HG03442 (cell line): ENCODE measurements around the gene MARCO.

Experiments used
- ATAC-seq: cut with Tn5 transposase; IDR thresholded peaks from one replicate; pipeline ENCODE4 v1.9.1; 2021; ENCODE audit warnings: mild to moderate bottlenecking, moderate library complexity; ENCODE audit not compliant: unreplicated experiment

The MARCO gene, protein sequence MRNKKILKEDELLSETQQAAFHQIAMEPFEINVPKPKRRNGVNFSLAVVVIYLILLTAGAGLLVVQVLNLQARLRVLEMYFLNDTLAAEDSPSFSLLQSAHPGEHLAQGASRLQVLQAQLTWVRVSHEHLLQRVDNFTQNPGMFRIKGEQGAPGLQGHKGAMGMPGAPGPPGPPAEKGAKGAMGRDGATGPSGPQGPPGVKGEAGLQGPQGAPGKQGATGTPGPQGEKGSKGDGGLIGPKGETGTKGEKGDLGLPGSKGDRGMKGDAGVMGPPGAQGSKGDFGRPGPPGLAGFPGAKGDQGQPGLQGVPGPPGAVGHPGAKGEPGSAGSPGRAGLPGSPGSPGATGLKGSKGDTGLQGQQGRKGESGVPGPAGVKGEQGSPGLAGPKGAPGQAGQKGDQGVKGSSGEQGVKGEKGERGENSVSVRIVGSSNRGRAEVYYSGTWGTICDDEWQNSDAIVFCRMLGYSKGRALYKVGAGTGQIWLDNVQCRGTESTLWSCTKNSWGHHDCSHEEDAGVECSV

GRCh38 chr2:118942031-118942430 is at the start of gene MARCO:
TSS of gene MARCO (plus strand) at chr2:118942194. CDS start at chr2:118942301, 107 bp downstream.
- ATAC-seq = no peak

GRCh38 chr2:118893100-118893499 is 48.9 kb upstream of the MARCO start:
- no peak for ATAC-seq

GRCh38 chr2:118902266-118903028 is 39.5 kb upstream of the MARCO start:
- no peak for ATAC-seq

DNA sequence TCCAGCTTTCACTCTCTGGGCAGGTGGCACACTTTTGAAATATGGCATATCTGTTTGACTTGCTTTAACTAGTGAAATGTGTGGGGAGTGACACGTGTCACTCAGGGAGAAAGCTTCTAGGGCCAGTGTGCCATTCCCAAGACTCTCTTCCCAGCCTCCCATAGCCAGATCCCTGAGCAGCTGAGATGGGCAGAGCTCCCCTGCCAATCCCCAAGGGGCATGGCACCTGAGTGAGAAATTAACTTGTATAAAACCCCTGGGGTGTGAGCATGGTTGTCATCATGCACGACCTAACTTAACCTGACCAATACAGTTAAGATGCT is 39.0 kb upstream of the MARCO start:
- no peak for ATAC-seq

GRCh38 chr2:118903551-118904479 is 38.2 kb upstream of the MARCO start:
- ATAC-seq = no peak

- ATAC-seq = no peak
These were observed 36.8 kb upstream of the MARCO start for GRCh38 chr2:118905206-118905605.

- no peak for ATAC-seq
These were observed 35.8 kb upstream of the MARCO start for GRCh38 chr2:118906186-118906585.

DNA sequence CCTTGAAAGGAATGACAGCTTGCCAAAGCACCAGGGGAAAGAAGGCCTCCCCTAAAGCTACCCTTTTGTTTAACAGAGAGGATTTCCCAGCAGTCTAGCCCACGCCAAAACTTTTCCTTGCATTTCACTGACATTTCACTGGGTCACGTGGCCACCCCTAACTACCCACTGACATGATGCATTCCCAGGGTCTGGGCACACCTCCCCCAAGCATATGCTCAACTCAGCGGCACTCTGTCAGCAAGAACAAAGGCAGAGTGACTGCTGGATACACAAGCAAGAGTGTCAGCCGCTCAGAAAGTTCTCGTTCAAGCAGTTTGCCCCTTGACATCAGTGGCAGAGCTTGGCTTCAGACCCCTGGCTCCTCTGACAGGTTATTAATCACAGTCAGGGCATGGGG is 34.2 kb upstream of the MARCO start:
- no peak for ATAC-seq

- ATAC-seq = no peak
These were observed 32.8 kb upstream of the MARCO start for GRCh38 chr2:118909191-118909590.

DNA sequence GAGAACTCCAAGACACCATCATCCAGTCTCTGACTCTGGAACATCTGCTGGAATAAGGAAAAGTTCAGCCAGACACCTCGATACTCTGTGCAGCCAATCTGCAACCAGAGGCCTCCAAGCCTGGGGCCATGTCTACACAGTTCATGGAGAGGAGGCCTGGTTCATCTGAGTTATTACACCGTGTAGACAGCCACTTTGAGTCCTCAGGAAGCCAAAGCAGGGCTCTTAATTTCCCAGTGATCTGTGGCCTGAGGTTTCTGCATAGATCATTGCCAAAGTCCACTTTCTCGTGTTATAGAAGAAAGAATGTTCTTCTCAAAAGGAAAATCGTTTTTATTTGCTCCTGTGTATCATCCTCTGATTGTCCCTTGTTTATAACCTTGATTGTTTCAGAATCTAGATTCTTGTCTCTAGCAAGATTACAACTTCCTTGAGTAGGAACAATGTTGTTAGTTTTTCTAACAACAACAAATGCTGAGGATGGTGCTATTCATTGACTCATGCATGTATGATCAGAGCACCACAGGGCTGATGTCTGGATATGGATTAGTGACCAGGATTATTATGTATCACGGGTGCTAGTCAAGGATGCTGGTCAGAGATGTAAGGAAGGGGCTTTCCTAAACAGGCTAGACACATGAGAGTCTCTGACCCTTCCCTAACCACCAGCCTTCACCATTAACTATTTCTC is 30.7 kb upstream of the MARCO start:
- ATAC-seq = no peak

GRCh38 chr2:118911936-118912335 is 30.1 kb upstream of the MARCO start:
- ATAC-seq = no peak

- ATAC-seq = no peak
These were observed 28.7 kb upstream of the MARCO start for GRCh38 chr2:118913131-118913802.

DNA sequence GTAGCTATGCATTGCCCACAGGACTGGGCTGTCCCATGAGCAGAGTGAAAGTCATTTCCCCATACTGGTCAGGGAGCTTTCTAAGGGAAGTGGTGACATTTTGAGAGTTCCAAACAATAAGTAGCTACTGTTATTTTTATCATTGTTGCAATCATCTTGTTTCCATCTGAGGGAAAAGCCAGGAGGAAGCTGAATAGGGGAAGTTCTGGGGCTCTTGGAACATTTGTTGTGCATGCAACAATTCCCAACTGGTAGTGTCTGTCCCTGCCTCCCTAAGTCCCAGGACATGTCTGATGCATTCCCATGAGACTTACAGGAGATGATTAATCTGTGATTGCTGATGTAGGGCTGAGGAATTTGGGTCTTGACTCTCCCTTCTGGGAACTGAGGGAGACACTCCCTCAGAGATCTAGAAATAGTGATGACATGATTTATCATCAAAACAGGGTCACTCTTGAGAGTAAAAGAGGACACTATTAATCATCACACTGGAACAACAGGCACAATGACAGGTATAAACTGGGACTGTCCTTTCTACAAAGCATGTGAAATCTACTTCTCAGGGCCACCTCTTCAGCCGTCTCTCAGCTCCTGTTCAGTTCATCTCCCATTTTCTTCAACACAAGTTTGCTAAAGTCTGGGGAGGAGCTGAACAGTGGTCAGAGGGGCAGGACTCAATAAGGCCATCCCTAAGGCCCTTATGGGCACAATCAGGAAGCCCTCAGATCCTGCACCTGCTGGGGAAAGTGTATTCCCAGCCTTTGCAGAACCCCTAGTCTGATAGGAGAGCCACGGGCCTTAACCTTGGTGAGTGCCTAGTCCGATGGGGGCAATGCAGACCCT is 28.0 kb upstream of the MARCO start:
- ATAC-seq = no peak

- ATAC-seq = no peak
These were observed 27.1 kb upstream of the MARCO start for GRCh38 chr2:118914721-118915453.

DNA sequence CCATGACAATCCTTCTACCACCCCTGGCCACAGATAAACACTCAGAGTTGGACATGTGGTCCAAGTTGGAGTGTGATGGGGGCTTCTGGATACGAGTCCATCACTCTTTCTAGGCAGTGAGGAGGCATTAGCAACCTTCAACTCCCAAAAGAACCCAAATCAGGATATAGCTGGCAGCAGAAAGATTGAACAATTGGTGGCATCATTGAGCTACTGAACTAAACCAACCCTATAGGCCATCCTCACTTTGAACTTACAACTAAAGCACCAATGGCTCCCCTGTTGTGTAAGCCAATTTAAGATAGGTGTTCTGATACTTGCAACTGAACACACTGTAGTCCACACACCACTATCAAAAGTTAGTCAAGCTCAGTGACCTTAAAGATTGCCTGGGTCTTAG is 24.0 kb upstream of the MARCO start:
- no peak for ATAC-seq

- ATAC-seq = no peak
These were observed 20.3 kb upstream of the MARCO start for GRCh38 chr2:118921646-118922045.

DNA sequence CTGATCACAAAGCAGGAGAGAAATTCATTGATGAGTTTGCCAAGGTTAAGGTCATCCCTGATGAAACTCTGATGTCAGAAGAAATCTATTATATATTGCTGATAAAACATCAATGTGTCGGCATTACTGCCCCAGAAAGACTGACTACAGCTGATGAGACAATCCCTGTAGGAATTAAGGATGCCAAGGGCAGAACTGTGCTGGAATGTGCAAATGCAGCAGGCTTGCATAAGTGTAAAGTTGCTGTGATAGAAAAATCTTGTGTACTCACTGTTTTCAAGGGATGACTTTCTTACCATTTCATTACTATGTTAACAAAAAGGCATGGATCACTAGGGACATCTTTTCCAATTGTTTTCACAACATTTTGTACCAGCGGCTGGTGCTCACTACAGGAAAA is 19.7 kb upstream of the MARCO start:
- no peak for ATAC-seq

DNA sequence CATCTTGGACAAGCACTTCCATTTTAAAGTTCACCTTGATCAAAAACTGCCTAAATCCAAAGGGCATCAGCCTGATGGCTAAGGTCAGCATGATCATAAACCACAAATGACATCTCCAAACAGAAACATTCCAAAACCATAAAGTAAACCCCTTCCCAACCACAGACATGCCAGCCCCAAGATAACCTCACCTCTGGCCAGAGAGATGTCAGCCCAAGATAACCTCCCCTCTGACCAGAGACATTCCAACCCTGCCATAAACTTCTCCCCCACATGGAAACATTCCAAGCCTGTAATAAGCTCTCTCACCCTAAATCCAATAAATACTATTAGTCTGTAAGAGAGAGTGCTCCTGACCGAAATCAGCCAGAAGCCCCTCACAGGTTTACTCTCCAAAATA is 18.6 kb upstream of the MARCO start:
- no peak for ATAC-seq
